Fibroblast of lung (primary cell): ENCODE results near the gene PCDH18. TPM values are rescaled to one million over a fixed set of nuclear protein-coding genes. Genes with fewer than 3 reads are reported as not detected.

Source experiments
- DNase-seq, 2 donors: peaks; one replicate each; pipeline versions ENCODE4 v3.0.0 to v3.0.0-alpha.2; 2010; ENCODE audit warnings: low read depth in 2 of 2
- H2AFZ ChIP-seq: 2 replicates; pipeline ENCODE4 v1.5.1; 2012; ENCODE audit warnings: low read length, control low read depth, inconsistent platforms
- H3K27ac ChIP-seq: 2 replicates; pipeline ENCODE4 v1.5.1; 2011; ENCODE audit warnings: low read length, control low read depth; ENCODE audit not compliant: insufficient read depth
- H3K27me3 ChIP-seq: 2 replicates; pipeline ENCODE4 v1.5.1; 2011; ENCODE audit warnings: mild to moderate bottlenecking, low read length; ENCODE audit not compliant: control insufficient read depth, insufficient read depth
- H3K36me3 ChIP-seq: 2 replicates; pipeline ENCODE4 v1.5.1; 2011; ENCODE audit warnings: low read length; ENCODE audit not compliant: control insufficient read depth, insufficient read depth
- H3K4me1 ChIP-seq: 2 replicates; pipeline ENCODE4 v1.5.1; 2011; ENCODE audit warnings: low read length; ENCODE audit not compliant: control insufficient read depth, insufficient read depth; ENCODE audit errors: extremely low read depth
- H3K4me2 ChIP-seq: 2 replicates; pipeline ENCODE4 v1.5.1; 2011; ENCODE audit warnings: low read length, control low read depth; ENCODE audit not compliant: insufficient read depth; ENCODE audit errors: extremely low read depth
- H3K4me3 ChIP-seq, 4 experiments: fragments of 200-600 bp in 1 of 4; sonication (generic) in 1 of 4; replicated peaks in 1 of 4; 2 replicates each; pipeline ENCODE4 v1.5.1; 2011 to 2016; ENCODE audit warnings: low read length in 4 of 4, low read depth in 3 of 4, mild to moderate bottlenecking in 3 of 4, control low read depth in 2 of 4, inconsistent platforms in 1 of 4, mixed read lengths in 1 of 4; ENCODE audit not compliant: insufficient read depth in 1 of 4; ENCODE audit errors: control extremely low read depth in 1 of 4
- H3K79me2 ChIP-seq: 2 replicates; pipeline ENCODE4 v1.5.1; 2012; ENCODE audit warnings: mild to moderate bottlenecking, low read length, inconsistent platforms; ENCODE audit not compliant: control insufficient read depth, insufficient read depth
- H3K9ac ChIP-seq: 2 replicates; pipeline ENCODE4 v1.5.1; 2011; ENCODE audit warnings: mild to moderate bottlenecking, low read length, control low read depth; ENCODE audit not compliant: insufficient read depth
- H3K9me3 ChIP-seq: 2 replicates; pipeline ENCODE4 v1.5.1; 2012; ENCODE audit warnings: low read depth, low read length; ENCODE audit not compliant: control insufficient read depth, insufficient read depth
- H4K20me1 ChIP-seq: 2 replicates; pipeline ENCODE4 v1.5.1; 2011; ENCODE audit warnings: low read length; ENCODE audit not compliant: control insufficient read depth, insufficient read depth; ENCODE audit errors: extremely low read depth
- EZH2 ChIP-seq: IDR thresholded peaks from 2 replicates; pipeline ENCODE4 v1.5.1; 2012; ENCODE audit warnings: low read length, control low read depth, mild to moderate bottlenecking; ENCODE audit errors: missing control alignments
- polyA plus RNA-seq, 2 donors: library from polyadenylated mRNA; depleted of rRNA in 1 of 2; stranded (reverse) in 1 of 2; unstranded in 1 of 2; fragments of >200 nt; gene quantifications; 2 replicates each; pipeline ENCODE4 v1.2.1, GENCODE V29; 2011 to 2012; ENCODE audit warnings: missing spikeins in 1 of 2
- total RNA-seq: library from RNA; depleted of rRNA; stranded (reverse); fragments of >200 nt; gene quantifications from 2 replicates; pipeline ENCODE4 v1.2.1, GENCODE V29; 2014
- TF ChIP-seq, protein P1 (sequence below), 2 donors: IDR thresholded peaks in 1 of 2; conservative IDR thresholded peaks in 1 of 2; 1 replicate in 1 of 2; 2 replicates in 1 of 2; pipeline ENCODE4 v1.5.1; 2011 to 2012; ENCODE audit warnings: low read length in 2 of 2, control low read depth in 1 of 2, inconsistent platforms in 1 of 2, low read depth in 1 of 2, mild to moderate bottlenecking in 1 of 2

The PCDH18 gene
- total and polyA plus RNA-seq, 2 donors (not counting 1 experiment from before 2014, with no cell fraction given) = 203 to 542 TPM

DNA sequence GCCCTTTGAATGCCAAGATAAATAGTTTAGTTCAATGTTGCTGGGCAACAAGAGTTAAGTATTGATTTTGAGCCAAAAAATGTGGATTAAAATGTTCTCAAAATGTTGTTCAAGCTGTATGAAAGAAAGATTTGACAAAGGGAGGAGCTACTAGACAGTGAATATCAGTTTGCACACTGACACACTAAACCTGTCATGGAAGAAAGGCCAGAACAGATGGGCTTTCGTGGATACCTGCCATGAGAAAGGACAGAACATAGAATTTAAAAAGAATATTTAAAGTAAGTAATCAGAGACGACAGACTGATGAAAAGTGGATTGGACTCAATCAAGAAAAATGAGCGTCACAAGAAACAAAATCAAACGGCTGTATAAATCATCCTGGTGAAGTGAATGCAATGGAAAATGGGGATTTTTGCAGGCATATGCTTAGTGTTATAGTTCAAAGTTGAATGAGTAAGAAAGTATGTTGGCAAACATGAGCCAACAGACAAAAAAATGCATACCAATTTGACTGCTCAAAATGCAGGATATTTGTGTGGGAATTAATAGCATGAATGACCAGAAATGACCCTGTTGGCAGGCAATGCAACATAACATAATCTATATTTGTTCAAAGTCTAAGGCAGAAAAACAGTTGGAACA is 7.4 kb downstream of the PCDH18 start:
- H3K4me3 ChIP-seq = peak overlapping the region in 3 of 4 experiments; percentile 21 to 100 (median 89)
- peak overlapping the region; percentile 91 for H3K4me2 ChIP-seq
- no peak overlapping the region for H3K9ac ChIP-seq
- H3K79me2 ChIP-seq = peaks cover 91% of the 10 kb centered on the region
- DNase-seq = peak; percentile 63 to 65
- peaks cover 24% of the 10 kb centered on the region for H3K4me1 ChIP-seq
- no peaks in the 10 kb centered on the region for H4K20me1 ChIP-seq
- H3K27me3 ChIP-seq = no peaks in the 10 kb centered on the region
- H3K36me3 ChIP-seq = peaks cover 25% of the 10 kb centered on the region
- no peaks in the 10 kb centered on the region for H3K9me3 ChIP-seq
- TF ChIP-seq EZH2 = no peak
- TF ChIP-seq, protein P1, sequence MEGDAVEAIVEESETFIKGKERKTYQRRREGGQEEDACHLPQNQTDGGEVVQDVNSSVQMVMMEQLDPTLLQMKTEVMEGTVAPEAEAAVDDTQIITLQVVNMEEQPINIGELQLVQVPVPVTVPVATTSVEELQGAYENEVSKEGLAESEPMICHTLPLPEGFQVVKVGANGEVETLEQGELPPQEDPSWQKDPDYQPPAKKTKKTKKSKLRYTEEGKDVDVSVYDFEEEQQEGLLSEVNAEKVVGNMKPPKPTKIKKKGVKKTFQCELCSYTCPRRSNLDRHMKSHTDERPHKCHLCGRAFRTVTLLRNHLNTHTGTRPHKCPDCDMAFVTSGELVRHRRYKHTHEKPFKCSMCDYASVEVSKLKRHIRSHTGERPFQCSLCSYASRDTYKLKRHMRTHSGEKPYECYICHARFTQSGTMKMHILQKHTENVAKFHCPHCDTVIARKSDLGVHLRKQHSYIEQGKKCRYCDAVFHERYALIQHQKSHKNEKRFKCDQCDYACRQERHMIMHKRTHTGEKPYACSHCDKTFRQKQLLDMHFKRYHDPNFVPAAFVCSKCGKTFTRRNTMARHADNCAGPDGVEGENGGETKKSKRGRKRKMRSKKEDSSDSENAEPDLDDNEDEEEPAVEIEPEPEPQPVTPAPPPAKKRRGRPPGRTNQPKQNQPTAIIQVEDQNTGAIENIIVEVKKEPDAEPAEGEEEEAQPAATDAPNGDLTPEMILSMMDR (conservative IDR thresholded peaks at IDR 0.05 in 1 of 2, IDR thresholded peaks at IDR 0.05 in 1 of 2; ENCODE audit: low read depth in 1 of 2, low read length in 2 of 2) = no peak
- no peak overlapping the region for H2AFZ ChIP-seq
- H3K27ac ChIP-seq = peak overlapping the region; percentile 35

DNA sequence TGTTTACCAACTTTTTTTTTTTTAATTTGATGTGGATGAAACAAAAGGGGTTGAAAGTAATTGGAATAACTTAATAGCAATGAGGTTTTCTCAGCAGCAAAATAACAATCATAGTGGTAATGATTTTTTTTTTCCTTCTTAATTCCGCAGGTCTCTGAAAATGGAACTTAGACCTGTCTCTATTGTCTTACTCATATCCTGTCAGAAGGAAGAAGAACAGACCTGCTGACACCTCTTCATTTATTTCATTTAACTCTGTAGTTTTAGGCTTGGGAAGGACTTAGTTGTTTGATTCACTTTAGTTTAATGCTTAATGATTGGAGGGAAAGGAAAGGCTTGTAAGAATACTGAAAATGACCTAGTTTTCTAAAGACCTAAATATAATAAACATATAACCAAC is 9.0 kb downstream of the PCDH18 start:
- peak overlapping the region in 2 of 4 experiments; percentile 3 to 5 for H3K4me3 ChIP-seq
- H3K36me3 ChIP-seq = peaks cover 21% of the 10 kb centered on the region
- H3K79me2 ChIP-seq = peaks cover 75% of the 10 kb centered on the region
- H3K4me1 ChIP-seq = peaks cover 27% of the 10 kb centered on the region
- TF ChIP-seq EZH2 = no peak
- TF ChIP-seq, protein P1 (conservative IDR thresholded peaks at IDR 0.05 in 1 of 2, IDR thresholded peaks at IDR 0.05 in 1 of 2; ENCODE audit: low read depth in 1 of 2, low read length in 2 of 2) = no peak
- H3K9ac ChIP-seq = peak overlapping the region; percentile 13
- H3K27me3 ChIP-seq = no peaks in the 10 kb centered on the region
- H3K4me2 ChIP-seq = no peak overlapping the region
- no peaks in the 10 kb centered on the region for H4K20me1 ChIP-seq
- no peak overlapping the region for H3K27ac ChIP-seq
- no peak overlapping the region for H2AFZ ChIP-seq
- no peaks in the 10 kb centered on the region for H3K9me3 ChIP-seq
- no peak for DNase-seq

DNA sequence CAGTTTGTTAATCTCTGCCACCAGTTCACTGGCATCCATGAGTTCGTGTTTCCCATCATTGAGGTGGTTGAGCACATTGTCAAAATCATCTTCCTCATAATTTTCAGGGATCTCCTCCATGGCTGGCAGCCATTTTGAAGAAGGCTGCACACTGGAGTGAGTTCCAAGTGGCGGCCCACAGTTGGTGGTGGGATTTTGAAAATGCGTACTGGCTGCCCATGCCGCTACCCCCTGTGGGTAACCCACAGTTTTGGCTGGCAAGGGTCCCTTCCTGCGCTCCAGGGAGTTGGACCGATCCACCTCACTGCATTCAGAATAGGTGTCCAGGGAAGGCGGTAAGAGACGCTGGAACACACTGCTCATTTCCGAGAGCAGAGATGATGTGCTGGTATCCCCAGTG is 11.2 kb downstream of the PCDH18 start:
- Histone ChIP-seq H3K4me3 (no peak overlapping the region), H3K9ac (no peak overlapping the region), H3K9me3 (no peaks in the 10 kb centered on the region), H3K36me3 (peaks cover 16% of the 10 kb centered on the region), H2AFZ (no peak overlapping the region), H3K27me3 (no peaks in the 10 kb centered on the region), H3K27ac (no peak overlapping the region), H3K79me2 (peaks cover 53% of the 10 kb centered on the region), H3K4me2 (peak overlapping the region; percentile 13), H4K20me1 (no peaks in the 10 kb centered on the region), H3K4me1 (peaks cover 27% of the 10 kb centered on the region)
- no peak for DNase-seq
- TF ChIP-seq, protein P1 (conservative IDR thresholded peaks at IDR 0.05 in 1 of 2, IDR thresholded peaks at IDR 0.05 in 1 of 2; ENCODE audit: low read depth in 1 of 2, low read length in 2 of 2) = no peak
- no peak for TF ChIP-seq EZH2
